ENCODE results near the gene FRMPD3.

The FRMPD3 gene

GRCh38 chrX:107482046-107482445, 32.6 kb downstream of the FRMPD3 start:
- DNase-seq, result no peak

- no peak for DNase-seq
These were observed 34.7 kb downstream of the FRMPD3 start for GRCh38 chrX:107484002-107484726.

GRCh38 chrX:107485013-107485412, 35.6 kb downstream of the FRMPD3 start:
- DNase-seq, result no peak

- DNase-seq, result no peak
These were observed 43.7 kb downstream of the FRMPD3 start for GRCh38 chrX:107493141-107493540.

GRCh38 chrX:107496786-107497185, 47.3 kb downstream of the FRMPD3 start:
- no peak for DNase-seq
